ENCODE measurements around the gene ZNF302.

The ZNF302 gene

DNA sequence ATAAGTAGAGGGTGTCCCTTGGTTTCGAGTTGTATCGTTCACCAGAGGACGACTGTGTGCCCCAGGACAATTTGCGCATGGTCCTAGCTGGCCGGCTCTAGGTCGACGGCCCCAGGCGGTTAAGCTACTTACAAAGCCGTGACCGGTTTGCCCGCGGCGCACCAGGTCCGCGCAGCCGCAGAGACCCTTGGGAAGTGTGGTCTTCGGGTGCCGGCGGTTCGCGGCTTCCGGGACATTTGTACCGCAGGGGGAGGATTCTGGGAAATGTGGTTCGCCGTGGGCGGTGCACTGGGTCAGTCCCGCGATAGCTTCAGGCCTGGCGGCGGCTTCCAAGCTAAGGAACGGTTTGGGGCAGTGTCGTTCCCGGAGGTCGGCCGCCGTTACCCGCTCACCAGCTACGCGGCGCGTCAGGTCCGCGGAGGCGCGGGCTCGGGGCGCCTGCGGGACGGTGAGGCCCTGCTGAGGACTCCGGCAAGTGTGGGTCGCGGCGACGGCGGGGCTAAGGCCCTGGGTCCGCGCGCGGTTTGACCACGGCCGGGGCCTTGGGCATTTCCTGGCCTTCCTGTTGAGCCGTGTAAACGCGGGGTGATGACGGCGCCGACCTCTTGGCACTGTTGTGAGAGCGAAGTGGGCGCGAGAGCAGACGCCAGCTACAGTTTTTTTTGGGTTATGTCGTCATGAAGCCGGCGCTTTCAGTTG is at the start of gene ZNF302:
Gene ZNF302 (plus strand): TSS at position 293 of the 699 bp plus-strand sequence. CDS start 1,127 bp downstream, outside the sequence.
- Histone ChIP-seq H3K4me1 (ENCODE audit: insufficient read depth, low read length, severe bottlenecking) (peaks cover 9% of the 10 kb centered on the region), H3K4me3 (ENCODE audit: low read depth, low read length, poor library complexity, severe bottlenecking) (peak within 1 kb of the TSS; percentile 62), H3K9me2 (ENCODE audit: low read depth, low read length) (no peaks in the 10 kb centered on the region), H3K36me3 (ENCODE audit: insufficient read depth, low read length) (peaks cover 41% of the 10 kb centered on the region), H3K27ac (ENCODE audit: low read depth, low read length, poor library complexity, severe bottlenecking) (peak within 1 kb of the TSS; percentile 55), H3K27me3 (ENCODE audit: insufficient read depth, low read length) (no peaks in the 10 kb centered on the region), H3K79me2 (ENCODE audit: insufficient read depth, low read length) (no peaks in the 10 kb centered on the region), H3K4me2 (ENCODE audit: low read length) (peak within 1 kb of the TSS; percentile 62), H2AFZ (ENCODE audit: low read length) (peak within 1 kb of the TSS; percentile 66), H3F3A (ENCODE audit: insufficient read depth, low read length) (no peaks in the 10 kb centered on the region), H4K20me1 (ENCODE audit: insufficient read depth, low read length) (no peaks in the 10 kb centered on the region), H3K9me3 (ENCODE audit: low read length) (peaks cover 8% of the 10 kb centered on the region; the same call in 1 of the 2 replicates), H3K9ac (ENCODE audit: low read length) (peak within 1 kb of the TSS; percentile 54)
- TF ChIP-seq EZH2 (IDR thresholded peaks at IDR 0.05; ENCODE audit: borderline replicate concordance, low read length) = no peak
- TF ChIP-seq, protein P1, sequence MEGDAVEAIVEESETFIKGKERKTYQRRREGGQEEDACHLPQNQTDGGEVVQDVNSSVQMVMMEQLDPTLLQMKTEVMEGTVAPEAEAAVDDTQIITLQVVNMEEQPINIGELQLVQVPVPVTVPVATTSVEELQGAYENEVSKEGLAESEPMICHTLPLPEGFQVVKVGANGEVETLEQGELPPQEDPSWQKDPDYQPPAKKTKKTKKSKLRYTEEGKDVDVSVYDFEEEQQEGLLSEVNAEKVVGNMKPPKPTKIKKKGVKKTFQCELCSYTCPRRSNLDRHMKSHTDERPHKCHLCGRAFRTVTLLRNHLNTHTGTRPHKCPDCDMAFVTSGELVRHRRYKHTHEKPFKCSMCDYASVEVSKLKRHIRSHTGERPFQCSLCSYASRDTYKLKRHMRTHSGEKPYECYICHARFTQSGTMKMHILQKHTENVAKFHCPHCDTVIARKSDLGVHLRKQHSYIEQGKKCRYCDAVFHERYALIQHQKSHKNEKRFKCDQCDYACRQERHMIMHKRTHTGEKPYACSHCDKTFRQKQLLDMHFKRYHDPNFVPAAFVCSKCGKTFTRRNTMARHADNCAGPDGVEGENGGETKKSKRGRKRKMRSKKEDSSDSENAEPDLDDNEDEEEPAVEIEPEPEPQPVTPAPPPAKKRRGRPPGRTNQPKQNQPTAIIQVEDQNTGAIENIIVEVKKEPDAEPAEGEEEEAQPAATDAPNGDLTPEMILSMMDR (IDR thresholded peaks at IDR 0.05; ENCODE audit: low read length) = no peak

DNA sequence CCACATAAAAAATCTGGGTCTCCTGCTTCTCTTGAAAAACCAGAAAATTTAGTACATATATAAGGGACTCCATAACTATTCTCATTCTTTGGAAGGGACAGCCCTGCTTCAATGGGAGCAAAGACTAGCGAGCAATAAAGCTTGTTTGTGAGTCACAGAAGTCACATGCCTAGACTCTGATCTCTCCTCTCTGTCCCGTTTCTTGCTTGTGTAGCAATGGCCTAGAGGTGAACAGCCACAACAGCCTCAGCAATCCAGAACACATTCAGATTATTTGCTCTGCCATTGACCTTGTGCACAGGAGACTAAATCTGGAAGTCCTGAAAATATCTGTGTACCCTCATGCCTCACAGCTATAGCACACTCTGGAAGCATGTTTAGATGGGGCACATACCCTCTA is 43.7 kb upstream of the ZNF302 start:
- Histone ChIP-seq H3K4me1 (ENCODE audit: insufficient read depth, low read length, severe bottlenecking) (no peaks in the 10 kb centered on the region), H3F3A (ENCODE audit: insufficient read depth, low read length) (no peaks in the 10 kb centered on the region), H3K27me3 (ENCODE audit: insufficient read depth, low read length) (no peaks in the 10 kb centered on the region), H3K79me2 (ENCODE audit: insufficient read depth, low read length) (no peaks in the 10 kb centered on the region), H4K20me1 (ENCODE audit: insufficient read depth, low read length) (no peaks in the 10 kb centered on the region), H3K4me3 (ENCODE audit: low read depth, low read length, poor library complexity, severe bottlenecking) (no peak overlapping the region), H3K4me2 (ENCODE audit: low read length) (no peak overlapping the region), H2AFZ (ENCODE audit: low read length) (no peak overlapping the region), H3K9ac (ENCODE audit: low read length) (no peak overlapping the region), H3K9me2 (ENCODE audit: low read depth, low read length) (no peaks in the 10 kb centered on the region), H3K36me3 (ENCODE audit: insufficient read depth, low read length) (no peaks in the 10 kb centered on the region), H3K27ac (ENCODE audit: low read depth, low read length, poor library complexity, severe bottlenecking) (no peak overlapping the region), H3K9me3 (ENCODE audit: low read length) (peaks cover 8% of the 10 kb centered on the region)
- TF ChIP-seq EZH2 (IDR thresholded peaks at IDR 0.05; ENCODE audit: borderline replicate concordance, low read length) = no peak
- TF ChIP-seq, protein P1 (IDR thresholded peaks at IDR 0.05; ENCODE audit: low read length) = no peak

DNA sequence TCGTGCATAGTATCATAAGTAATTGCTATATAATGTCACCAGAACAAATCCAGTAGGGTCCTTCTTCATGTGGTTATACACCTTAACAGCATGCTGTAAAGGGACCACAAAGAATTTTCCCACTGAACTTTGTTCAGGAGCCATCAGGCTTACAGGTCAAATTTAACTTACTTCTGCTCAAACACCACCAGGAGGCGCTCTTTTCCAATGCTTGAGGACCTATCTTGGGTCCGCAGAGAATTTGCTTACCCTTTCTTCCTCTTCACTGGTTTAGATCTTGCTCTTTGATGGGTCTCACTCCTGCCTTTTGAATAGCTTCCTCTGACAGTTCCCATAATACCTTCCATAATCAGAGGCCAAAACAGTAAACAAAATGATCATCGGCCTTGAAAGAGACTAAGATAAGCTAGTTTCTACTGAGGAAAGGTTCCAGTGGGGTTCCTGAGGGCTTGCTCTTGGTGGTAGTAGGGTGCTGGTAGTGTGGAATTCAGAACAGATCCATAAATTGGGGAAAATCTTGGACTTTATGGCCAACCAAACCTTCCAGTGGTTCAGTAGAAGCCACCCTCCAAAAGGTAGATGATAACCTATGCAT is 37.9 kb upstream of the ZNF302 start:
- no peak overlapping the region for H3K9ac ChIP-seq (ENCODE audit: low read length)
- no peaks in the 10 kb centered on the region for H3K9me2 ChIP-seq (ENCODE audit: low read depth, low read length)
- no peaks in the 10 kb centered on the region for H4K20me1 ChIP-seq (ENCODE audit: insufficient read depth, low read length)
- no peaks in the 10 kb centered on the region for H3K4me1 ChIP-seq (ENCODE audit: insufficient read depth, low read length, severe bottlenecking)
- no peak overlapping the region for H3K4me2 ChIP-seq (ENCODE audit: low read length)
- no peaks in the 10 kb centered on the region for H3K79me2 ChIP-seq (ENCODE audit: insufficient read depth, low read length)
- peaks cover 7% of the 10 kb centered on the region for H3K9me3 ChIP-seq (ENCODE audit: low read length)
- TF ChIP-seq EZH2 (IDR thresholded peaks at IDR 0.05; ENCODE audit: borderline replicate concordance, low read length) = no peak
- TF ChIP-seq, protein P1 (IDR thresholded peaks at IDR 0.05; ENCODE audit: low read length) = peak; percentile 88
- H3K36me3 ChIP-seq (ENCODE audit: insufficient read depth, low read length) = no peaks in the 10 kb centered on the region
- H3K27ac ChIP-seq (ENCODE audit: low read depth, low read length, poor library complexity, severe bottlenecking) = no peak overlapping the region
- no peak overlapping the region for H2AFZ ChIP-seq (ENCODE audit: low read length)
- no peaks in the 10 kb centered on the region for H3K27me3 ChIP-seq (ENCODE audit: insufficient read depth, low read length)
- H3K4me3 ChIP-seq (ENCODE audit: low read depth, low read length, poor library complexity, severe bottlenecking) = no peak overlapping the region
- no peaks in the 10 kb centered on the region for H3F3A ChIP-seq (ENCODE audit: insufficient read depth, low read length)
